Stimulated activated CD4-positive, alpha-beta T cell treated with anti-CD3 and anti-CD28 coated beads, Interleukin-1b, Interleukin-23, amount 100 ng/mL, for 1 hour (primary cell): ENCODE measurements around the gene FUT7.

ENCODE experiments used
- DNase-seq, 2 donors: peaks; one replicate each; pipeline ENCODE4 v3.0.0-alpha.2; 2020; ENCODE audit warnings: low read depth in 2 of 2

Gene FUT7

GRCh38 chr9:137031904-137032640 is at the start of gene FUT7:
FUT7 (minus strand) TSS chr9:137032088; CDS start chr9:137031991, 97 bp downstream.
- no peak for DNase-seq

GRCh38 chr9:137080260-137081122 is 48.6 kb upstream of the FUT7 start:
- no peak for DNase-seq

- DNase-seq = no peak
Observed at GRCh38 chr9:137079401-137079787, 47.5 kb upstream of the FUT7 start.

- DNase-seq = no peak
Observed at GRCh38 chr9:137078701-137079400, 47.0 kb upstream of the FUT7 start.

GRCh38 chr9:137077758-137078693 is 46.1 kb upstream of the FUT7 start:
- DNase-seq = no peak

- no peak for DNase-seq
Observed at GRCh38 chr9:137077010-137077747, 45.3 kb upstream of the FUT7 start, which contains the start of gene UAP1L1. UAP1L1 (plus strand) TSS chr9:137077517; CDS start chr9:137077533, 16 bp downstream.

- DNase-seq = no peak
Observed at GRCh38 chr9:137076636-137077009, 44.7 kb upstream of the FUT7 start.

GRCh38 chr9:137075275-137075775 is 43.4 kb upstream of the FUT7 start:
- no peak for DNase-seq

- no peak for DNase-seq
Observed at GRCh38 chr9:137074657-137075274, 42.9 kb upstream of the FUT7 start.

GRCh38 chr9:137073992-137074399 is 42.1 kb upstream of the FUT7 start:
- no peak for DNase-seq

GRCh38 chr9:137071282-137071681 is 39.4 kb upstream of the FUT7 start:
- DNase-seq = no peak

GRCh38 chr9:137070906-137071275 is 39.0 kb upstream of the FUT7 start:
- DNase-seq = no peak

GRCh38 chr9:137070201-137070905 is 38.5 kb upstream of the FUT7 start, which contains the start of gene SAPCD2:
SAPCD2 (minus strand) TSS chr9:137070557; CDS start chr9:137070460, 97 bp downstream.
- DNase-seq = peak; percentile 55 to 64

- DNase-seq = no peak
Observed at GRCh38 chr9:137069508-137070091, 37.7 kb upstream of the FUT7 start.

- no peak for DNase-seq
Observed at GRCh38 chr9:137068539-137069507, 36.9 kb upstream of the FUT7 start.

GRCh38 chr9:137067860-137068538 is 36.1 kb upstream of the FUT7 start:
- peak; percentile 75 to 81 for DNase-seq
